ENCODE results near the gene LHFPL2. TPM values are rescaled to one million over a fixed set of nuclear protein-coding genes. Genes with fewer than 3 reads are reported as not detected.

LHFPL2 gene
- total and polyA plus RNA-seq, 9 of the 15 experiments (the other 6 are each of a cell fraction or from before 2014, with no cell fraction given) = 1.0 to 6.6 (median 4.6) TPM

GRCh38 chr5:78537411-78537810 lies 111.2 kb downstream of the LHFPL2 start:
- Histone ChIP-seq H3K4me3 (no peak overlapping the region), H3K79me2 (ENCODE audit: control insufficient read depth, insufficient read depth, low read length) (no peaks in the 10 kb centered on the region), H2AFZ (ENCODE audit: low read depth, low read length) (no peak overlapping the region), H3K9me1 (ENCODE audit: control insufficient read depth, insufficient read depth, low read length) (no peaks in the 10 kb centered on the region), H3K9ac (ENCODE audit: insufficient read depth in 1 of 2, low read depth in 2 of 2, low read length in 2 of 2) (no peak overlapping the region), H3K27ac (ENCODE audit: extremely low read depth, low read depth, low read length) (no peak overlapping the region), H3K9me3 (replicated peaks; ENCODE audit: control insufficient read depth, insufficient read depth, low read depth, low read length) (no peaks in the 10 kb centered on the region), H3K4me2 (ENCODE audit: insufficient read depth, low read length) (no peak overlapping the region), H3K27me3 (ENCODE audit: control insufficient read depth in 2 of 2, insufficient read depth in 2 of 2, low read length in 2 of 2) (no peaks in the 10 kb centered on the region), H3K36me3 (ENCODE audit: control insufficient read depth, insufficient read depth, low read length) (no peaks in the 10 kb centered on the region), H3K4me1 (replicated peaks in 1 of 2; ENCODE audit: control insufficient read depth in 2 of 2, insufficient read depth in 2 of 2, low read length in 2 of 2) (peaks cover 11 to 14% of the 10 kb centered on the region in 2 experiments; a peak in 4 of 5 replicates), H4K20me1 (replicated peaks; ENCODE audit: control insufficient read depth, insufficient read depth, low read length) (no peaks in the 10 kb centered on the region)
- TF ChIP-seq MAX (CRISPR knock-in tag; IDR thresholded peaks at IDR 0.05) (no peak), RBM34 (IDR thresholded peaks at IDR 0.05; ENCODE audit: borderline replicate concordance, insufficient read depth, low read length) (no peak), PYGO2 (tag; IDR thresholded peaks at IDR 0.05) (no peak), GTF2E2 (tag; IDR thresholded peaks at IDR 0.05) (no peak), NFYB (IDR thresholded peaks at IDR 0.05; ENCODE audit: extremely low read depth, insufficient read length) (no peak)
- DNase-seq (ENCODE audit: extremely low read depth in 1 of 4, low spot score in 3 of 4) (no peak), ATAC-seq (no peak), FAIRE-seq (no peak)
- 26% methylated on average over 5 of the region's 5 CpGs for whole genome bisulfite sequencing (ENCODE audit: insufficient coverage, low coverage, missing lambda C conversion rate)
- in situ Hi-C loops (cut with MboI) = loop anchor here (10.0 kb wide), 1 partner anchor 427 kb away; no protein-coding TSS in a partner anchor
- intact Hi-C loops (cut with micrococcal nuclease) = loop anchor here (5.0 kb wide), 3 partner anchors 215 to 480 kb away; no protein-coding TSS in a partner anchor
- ChIA-PET CTCF (ENCODE audit: low intra/inter-chr PET ratio) (interaction anchor here (0.6 to 1.8 kb wide), 3 partner anchors 89 to 427 kb away, joined by 4 to 14 read pairs (median 6); no protein-coding TSS in a partner anchor), POLR2A (interaction anchor here (0.8 to 1.1 kb wide), 2 partner anchors 11 to 14 kb away, joined by 3 read pairs; no protein-coding TSS in a partner anchor)
- BruUV-seq (replicated peaks) = no TSS peak

Data from K562 (cell line).